GM21528 (cell line): ENCODE measurements around the gene GRIN1.

Experiments
- ATAC-seq: cut with Tn5 transposase; IDR thresholded peaks from one replicate; pipeline ENCODE4 v1.9.1; 2021; ENCODE audit warnings: mild to moderate bottlenecking, moderate library complexity; ENCODE audit not compliant: unreplicated experiment, low FRiP score

The GRIN1 gene

DNA sequence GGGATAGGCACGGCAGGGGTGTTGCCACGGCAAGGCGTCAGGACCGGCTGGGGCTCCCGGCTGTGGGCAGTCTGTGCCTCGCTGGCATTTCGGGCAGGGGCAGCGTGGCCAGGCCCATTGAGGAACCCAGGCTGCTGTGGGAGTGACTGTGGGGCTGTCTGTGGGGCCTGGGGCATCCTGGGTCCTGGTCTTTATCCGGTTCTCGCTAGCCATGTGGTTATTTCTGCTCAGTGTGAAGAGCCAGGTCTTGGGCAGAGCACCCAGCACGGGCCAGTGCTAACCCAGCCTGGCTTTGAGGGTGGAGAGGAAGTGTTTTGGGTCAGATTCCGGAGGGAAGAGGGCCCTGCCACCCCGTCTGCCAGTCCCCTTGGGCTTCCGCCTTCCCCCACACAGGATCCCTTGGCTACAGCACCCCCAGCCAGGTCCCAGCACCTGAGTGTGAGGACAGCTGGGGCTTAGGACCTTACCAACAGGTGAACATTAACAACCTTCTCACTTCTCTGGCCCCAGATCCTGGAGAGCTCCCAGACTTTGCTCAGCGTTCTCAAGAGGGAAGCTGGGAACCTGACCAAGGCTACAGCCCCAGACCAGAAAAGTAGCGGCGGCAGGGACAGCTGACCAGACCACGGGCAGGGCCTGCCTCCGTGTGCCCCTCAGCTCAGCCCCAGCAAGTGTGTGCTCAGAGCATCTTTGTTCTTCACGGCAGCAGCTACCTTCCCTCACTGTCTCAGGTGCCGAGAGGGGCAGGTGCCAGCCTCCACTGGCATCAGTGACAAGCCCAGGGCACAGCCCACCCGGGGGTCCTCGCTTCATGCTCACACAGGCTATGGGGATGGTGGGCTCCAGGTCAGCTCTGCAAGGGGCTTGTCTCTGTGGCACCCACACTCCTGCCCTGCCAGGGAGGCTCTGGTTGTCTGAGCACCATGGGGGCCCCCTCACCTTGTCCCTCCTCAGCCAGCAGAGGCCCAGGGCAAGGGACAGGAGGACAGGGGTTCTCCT lies 50.6 kb downstream of the GRIN1 start:
- ATAC-seq, result no peak

- no peak for ATAC-seq
Observed at GRCh38 chr9:137190315-137190856, 51.4 kb downstream of the GRIN1 start.

GRCh38 chr9:137191245-137191644 lies 52.3 kb downstream of the GRIN1 start:
- no peak for ATAC-seq

GRCh38 chr9:137191691-137192447 lies 52.9 kb downstream of the GRIN1 start:
- no peak for ATAC-seq

DNA sequence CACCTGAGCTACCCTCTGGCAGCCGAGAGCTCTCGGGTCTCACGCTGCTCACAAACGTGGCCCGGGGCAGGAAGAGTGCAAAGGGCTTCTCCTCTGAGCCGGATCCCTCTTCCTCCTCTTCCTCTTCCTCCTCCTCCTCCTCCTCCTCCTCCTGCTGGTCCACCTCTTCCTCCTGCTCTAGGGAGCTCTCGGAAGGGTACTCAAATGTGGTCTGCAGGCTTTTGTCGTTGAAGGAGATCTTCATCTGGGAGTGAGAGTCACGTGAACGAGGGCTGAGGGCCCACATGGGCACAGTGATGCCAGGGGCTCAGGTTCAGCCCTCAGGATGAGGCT lies 53.5 kb downstream of the GRIN1 start:
- ATAC-seq, result no peak

GRCh38 chr9:137192859-137193258 lies 53.9 kb downstream of the GRIN1 start:
- ATAC-seq, result no peak

DNA sequence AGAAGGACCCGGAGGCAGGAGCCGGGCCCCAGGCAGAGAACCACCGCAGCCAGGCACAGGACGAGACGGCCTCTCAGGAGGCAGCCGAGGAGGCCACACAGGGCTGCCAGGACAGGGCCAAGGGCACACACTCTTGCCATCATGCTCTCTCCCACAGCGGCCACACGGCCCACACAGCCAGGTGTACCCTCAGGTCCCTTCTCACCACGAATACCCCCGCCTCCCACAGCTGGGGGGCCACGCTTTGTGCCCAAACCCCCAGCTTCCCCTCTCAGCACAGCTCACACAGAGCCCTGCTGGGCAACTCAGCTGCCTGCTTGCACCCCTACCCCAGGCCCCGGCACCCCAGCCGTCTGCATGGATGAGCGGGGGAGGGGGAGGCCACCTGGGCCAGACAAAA lies 54.8 kb downstream of the GRIN1 start:
- ATAC-seq, result no peak

- ATAC-seq, result no peak
Observed at GRCh38 chr9:137194388-137194787, 55.4 kb downstream of the GRIN1 start.

- ATAC-seq, result no peak
Observed at GRCh38 chr9:137194909-137195308, 56.0 kb downstream of the GRIN1 start.

GRCh38 chr9:137195525-137196220 lies 56.7 kb downstream of the GRIN1 start:
- ATAC-seq, result no peak

DNA sequence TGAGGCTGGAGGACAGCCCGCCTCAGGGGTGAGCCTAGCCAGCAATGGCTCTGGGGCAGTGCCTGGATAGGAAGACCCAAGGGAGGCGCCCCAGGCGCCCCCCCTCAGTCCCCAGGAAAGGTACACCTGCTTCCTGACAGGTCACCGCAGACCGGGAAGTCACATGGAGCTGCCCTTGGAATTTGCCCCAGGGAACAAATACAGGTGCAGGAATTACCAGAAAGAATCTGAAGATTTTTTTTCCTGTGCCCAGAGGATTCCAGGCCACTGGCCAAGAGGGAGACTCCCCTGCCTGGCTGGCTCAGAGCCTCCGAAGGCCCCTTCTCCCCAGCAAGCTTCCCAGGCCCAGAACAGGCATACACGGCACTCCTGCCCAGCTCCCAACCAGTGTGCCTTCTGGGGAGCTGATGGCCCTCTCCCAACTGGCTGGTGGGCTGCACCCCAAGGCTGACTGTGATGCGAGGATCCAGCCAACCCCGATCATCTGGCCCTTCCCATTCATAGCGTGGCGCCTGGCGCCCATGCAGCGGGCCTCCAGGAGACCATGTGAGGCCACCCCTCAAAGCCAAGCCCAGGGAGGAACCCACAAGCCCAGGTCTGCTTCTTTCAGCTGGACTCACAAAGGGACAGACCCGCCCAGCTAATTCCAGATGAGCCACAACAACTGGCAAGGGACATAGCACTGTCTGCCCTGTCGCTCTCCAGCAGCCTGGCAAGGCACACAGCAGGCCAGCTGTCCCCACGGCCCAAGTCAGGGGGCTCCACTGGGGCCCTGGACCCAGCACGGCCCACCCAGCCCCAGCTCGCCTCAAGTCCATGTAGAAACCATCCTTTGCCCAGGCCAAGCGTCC lies 59.3 kb downstream of the GRIN1 start:
- no peak for ATAC-seq

DNA sequence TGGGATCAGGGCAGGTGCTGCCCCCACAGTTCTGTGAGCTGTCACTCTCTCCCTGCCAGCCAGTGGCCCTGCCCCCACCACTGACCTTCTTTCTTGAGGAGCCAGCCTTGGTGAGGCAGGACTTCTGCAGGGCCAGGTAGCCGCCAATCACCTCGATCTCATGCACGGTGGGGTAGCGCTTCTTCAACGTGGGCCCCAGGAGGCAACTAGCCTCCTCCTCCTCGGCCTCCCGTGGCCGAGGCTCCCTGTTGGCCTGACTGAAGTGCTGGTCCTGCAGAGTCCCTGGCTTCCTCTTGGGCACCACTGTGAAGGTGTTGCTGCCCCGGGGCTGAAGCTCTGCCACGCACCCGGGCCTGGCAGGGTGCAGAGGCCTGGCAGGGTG lies 59.9 kb downstream of the GRIN1 start:
- ATAC-seq, result no peak

DNA sequence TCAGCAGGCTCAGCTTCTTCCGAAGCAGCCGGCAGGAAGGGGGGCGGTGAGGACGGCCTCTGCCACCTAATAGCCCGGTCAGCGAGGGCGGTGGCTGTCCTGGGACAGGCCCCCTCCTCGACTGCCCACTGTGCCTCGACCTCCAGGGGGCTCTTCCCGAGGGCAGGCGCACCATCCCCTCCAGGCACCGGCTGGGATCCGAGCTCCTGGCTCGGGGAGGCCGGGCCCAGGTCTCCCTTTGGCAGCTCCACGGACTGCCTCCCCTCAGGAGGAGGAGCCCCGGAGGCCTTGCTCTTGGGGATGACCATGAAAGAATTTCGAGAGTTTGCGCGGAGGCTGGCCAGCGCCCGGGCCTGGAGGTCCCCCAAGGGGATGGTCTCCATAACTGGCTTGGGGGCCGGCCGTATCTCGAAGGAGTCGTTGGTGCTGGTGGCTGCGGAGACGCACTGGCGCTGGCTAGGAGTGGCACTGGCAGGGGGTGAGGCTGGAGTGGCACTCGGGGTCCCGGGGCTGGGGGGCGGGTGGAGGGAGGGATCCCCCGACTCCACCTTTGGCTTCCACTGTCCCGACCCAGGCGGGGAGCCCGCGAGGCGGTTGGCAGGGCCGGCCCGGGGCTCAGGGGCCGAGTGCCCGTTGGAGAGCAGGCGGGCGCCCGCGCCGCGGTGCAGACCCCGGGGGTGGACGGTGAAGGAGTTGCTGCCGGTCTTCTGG lies 60.6 kb downstream of the GRIN1 start:
- no peak for ATAC-seq

- peak; percentile 77 for ATAC-seq
Observed at GRCh38 chr9:137200311-137201204, 61.6 kb downstream of the GRIN1 start, which contains the start of gene TPRN. TSS of gene TPRN (minus strand) at chr9:137200741. CDS start at chr9:137200711, 30 bp downstream.

DNA sequence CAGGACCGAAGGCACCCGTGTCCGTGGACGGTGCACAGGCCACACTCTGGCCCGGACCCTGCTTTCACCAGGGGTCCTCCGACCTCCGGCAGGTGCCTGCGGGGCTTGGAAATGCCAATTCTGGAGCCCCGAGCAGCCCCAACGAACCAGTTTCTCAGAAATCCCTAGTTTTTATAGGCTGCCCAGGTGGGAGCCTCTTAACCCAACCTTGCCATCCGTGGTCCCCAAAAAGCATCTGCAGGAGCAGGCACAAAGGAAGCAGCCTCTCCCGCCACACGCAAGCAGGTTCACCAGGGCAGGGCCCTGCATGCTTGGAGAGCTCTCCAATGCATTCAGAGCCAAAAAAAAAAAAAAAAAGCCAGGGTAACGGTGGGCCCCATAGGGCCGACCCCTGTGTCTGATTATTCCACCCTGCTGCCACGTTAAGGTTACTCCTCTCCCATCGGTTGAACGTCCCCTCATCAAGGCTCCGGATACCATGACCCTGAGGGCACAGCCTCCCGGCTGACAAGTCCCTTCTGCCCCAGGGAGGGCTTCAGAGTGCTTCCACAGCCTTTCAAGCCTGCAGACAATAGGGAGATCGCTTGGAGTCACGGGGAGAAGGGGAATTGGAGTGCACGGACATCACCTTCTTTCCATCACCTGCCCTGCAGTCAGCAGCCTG lies 62.4 kb downstream of the GRIN1 start:
- ATAC-seq, result no peak

- ATAC-seq, result no peak
Observed at GRCh38 chr9:137202966-137203365, 64.0 kb downstream of the GRIN1 start.

DNA sequence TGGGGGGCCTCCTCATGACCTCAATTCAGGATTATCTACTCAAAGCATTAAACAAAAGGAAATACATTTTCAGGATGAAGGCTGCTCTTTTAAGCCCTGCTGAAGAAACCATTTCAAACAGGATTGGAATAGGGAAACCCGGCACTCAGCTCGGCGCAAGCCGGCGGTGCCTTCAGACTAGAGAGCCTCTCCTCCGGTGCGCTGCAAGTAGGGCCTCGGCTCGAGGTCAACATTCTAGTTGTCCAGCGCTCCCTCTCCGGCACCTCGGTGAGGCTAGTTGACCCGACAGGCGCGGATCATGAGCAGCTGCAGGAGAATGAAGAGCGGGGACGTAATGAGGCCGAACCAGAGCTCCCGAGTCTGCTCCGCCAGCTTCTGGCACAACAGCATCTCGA lies 65.8 kb downstream of the GRIN1 start:
- no peak for ATAC-seq
